Effector memory CD4-positive, alpha-beta T cell (primary cell): Measurements from ENCODE around the gene CCDC3.

ENCODE experiments used
- DNase-seq, 3 donors: peaks; one replicate each; pipeline ENCODE4 v3.0.0-alpha.2; 2020
- H3K27ac ChIP-seq: 2 replicates; pipeline ENCODE4 v1.7.0; 2013; ENCODE audit warnings: mild to moderate bottlenecking, low read length, moderate library complexity; ENCODE audit not compliant: insufficient read depth, poor library complexity, severe bottlenecking
- H3K27me3 ChIP-seq: replicated peaks from 2 replicates; pipeline ENCODE4 v1.7.0; 2013; ENCODE audit warnings: mild to moderate bottlenecking, low read length; ENCODE audit not compliant: insufficient read depth, control insufficient read depth, poor library complexity, severe bottlenecking
- H3K36me3 ChIP-seq: 2 replicates; pipeline ENCODE4 v1.7.0; 2013; ENCODE audit warnings: mild to moderate bottlenecking, low read length, moderate library complexity; ENCODE audit not compliant: control insufficient read depth, insufficient read depth
- H3K4me1 ChIP-seq: 2 replicates; pipeline ENCODE4 v1.7.0; 2013; ENCODE audit warnings: low read length, mild to moderate bottlenecking; ENCODE audit not compliant: control insufficient read depth, insufficient read depth, poor library complexity, severe bottlenecking
- H3K4me3 ChIP-seq: 2 replicates; pipeline ENCODE4 v1.7.0; 2013; ENCODE audit warnings: low read length, low read depth, mild to moderate bottlenecking; ENCODE audit not compliant: insufficient read depth, poor library complexity, severe bottlenecking
- H3K9me3 ChIP-seq: 2 replicates; pipeline ENCODE4 v1.7.0; 2013; ENCODE audit warnings: mild to moderate bottlenecking, low read length, moderate library complexity; ENCODE audit not compliant: control insufficient read depth
- total RNA-seq, 3 donors: gene quantifications; one replicate each; lab custom pipeline; 2026; lab: John Stamatoyannopoulos, UW

The CCDC3 gene
- total RNA-seq = 0 to 0.61 (median 0.17) reads per million in 3 donors

GRCh38 chr10:13001041-13001886 lies at the start of gene CCDC3:
Gene CCDC3 (minus strand): TSS chr10:13001713. CDS start chr10:13001570, 143 bp downstream.
- Histone ChIP-seq H3K27me3 (no peaks in the 10 kb centered on the region), H3K9me3 (no peaks in the 10 kb centered on the region), H3K4me1 (no peaks in the 10 kb centered on the region), H3K27ac (no peak within 1 kb of the TSS), H3K36me3 (no peaks in the 10 kb centered on the region), H3K4me3 (no peak within 1 kb of the TSS)
- no peak for DNase-seq

DNA sequence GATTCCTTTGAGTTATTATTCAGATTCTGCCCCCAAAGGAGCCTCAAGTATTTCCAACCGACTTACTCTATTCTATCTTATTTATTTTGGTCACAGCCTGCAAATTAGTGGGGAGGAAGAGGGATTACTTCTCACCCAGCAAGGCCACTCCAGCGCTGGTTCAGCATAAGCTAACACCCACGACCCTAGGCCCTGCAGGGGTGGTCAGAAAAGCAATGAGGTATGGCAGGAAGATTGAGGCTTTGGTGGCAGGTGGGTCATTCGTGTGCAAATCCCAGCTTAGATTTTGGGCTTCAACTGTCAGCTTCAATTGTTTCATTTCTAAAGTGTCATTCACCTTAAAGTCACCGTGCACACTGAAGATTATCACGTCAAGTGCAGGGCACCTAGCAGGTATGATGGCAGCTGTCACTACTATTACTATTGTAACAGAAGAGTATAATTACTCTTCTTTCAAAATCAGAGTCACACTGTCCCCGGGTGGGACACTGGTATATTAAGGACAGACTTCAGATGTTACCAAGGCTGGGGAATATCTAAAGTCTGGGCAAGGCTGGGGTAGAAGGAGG lies 49.7 kb upstream of the CCDC3 start:
- no peaks in the 10 kb centered on the region for H3K9me3 ChIP-seq
- no peaks in the 10 kb centered on the region for H3K36me3 ChIP-seq
- no peak overlapping the region for H3K27ac ChIP-seq
- H3K4me1 ChIP-seq = no peaks in the 10 kb centered on the region
- H3K27me3 ChIP-seq = no peaks in the 10 kb centered on the region
- no peak overlapping the region for H3K4me3 ChIP-seq
- DNase-seq = no peak

GRCh38 chr10:13049774-13050420 lies 48.4 kb upstream of the CCDC3 start:
- Histone ChIP-seq H3K9me3 (no peaks in the 10 kb centered on the region), H3K36me3 (no peaks in the 10 kb centered on the region), H3K4me1 (no peaks in the 10 kb centered on the region), H3K27ac (no peak overlapping the region), H3K27me3 (no peaks in the 10 kb centered on the region), H3K4me3 (no peak overlapping the region)
- DNase-seq = no peak

DNA sequence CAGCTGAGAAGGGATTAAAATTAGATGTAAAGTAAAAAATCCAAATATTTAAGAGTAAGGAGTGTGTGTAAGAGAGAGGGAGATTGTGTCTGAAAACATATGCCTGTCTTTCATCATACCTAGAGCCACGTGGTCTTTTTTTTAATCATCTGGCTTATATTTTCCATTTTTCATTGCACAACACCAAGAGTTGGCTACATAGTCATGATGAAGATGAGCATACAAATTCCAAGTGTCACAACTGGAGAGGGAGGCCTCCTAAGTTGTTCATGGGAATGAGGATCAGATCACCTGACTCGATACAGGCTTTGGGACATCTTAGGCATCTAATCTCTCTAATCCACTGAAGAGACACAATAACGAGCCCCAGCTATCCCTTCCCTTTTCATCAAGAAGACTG lies 47.2 kb upstream of the CCDC3 start:
- no peak for DNase-seq
- Histone ChIP-seq H3K36me3 (no peaks in the 10 kb centered on the region), H3K27me3 (no peaks in the 10 kb centered on the region), H3K27ac (no peak overlapping the region), H3K4me1 (no peaks in the 10 kb centered on the region), H3K9me3 (no peaks in the 10 kb centered on the region), H3K4me3 (no peak overlapping the region)

GRCh38 chr10:13047529-13048206 lies 46.2 kb upstream of the CCDC3 start:
- Histone ChIP-seq H3K4me1 (no peaks in the 10 kb centered on the region), H3K27me3 (no peaks in the 10 kb centered on the region), H3K27ac (no peak overlapping the region), H3K4me3 (no peak overlapping the region), H3K36me3 (no peaks in the 10 kb centered on the region), H3K9me3 (no peaks in the 10 kb centered on the region)
- DNase-seq = no peak

DNA sequence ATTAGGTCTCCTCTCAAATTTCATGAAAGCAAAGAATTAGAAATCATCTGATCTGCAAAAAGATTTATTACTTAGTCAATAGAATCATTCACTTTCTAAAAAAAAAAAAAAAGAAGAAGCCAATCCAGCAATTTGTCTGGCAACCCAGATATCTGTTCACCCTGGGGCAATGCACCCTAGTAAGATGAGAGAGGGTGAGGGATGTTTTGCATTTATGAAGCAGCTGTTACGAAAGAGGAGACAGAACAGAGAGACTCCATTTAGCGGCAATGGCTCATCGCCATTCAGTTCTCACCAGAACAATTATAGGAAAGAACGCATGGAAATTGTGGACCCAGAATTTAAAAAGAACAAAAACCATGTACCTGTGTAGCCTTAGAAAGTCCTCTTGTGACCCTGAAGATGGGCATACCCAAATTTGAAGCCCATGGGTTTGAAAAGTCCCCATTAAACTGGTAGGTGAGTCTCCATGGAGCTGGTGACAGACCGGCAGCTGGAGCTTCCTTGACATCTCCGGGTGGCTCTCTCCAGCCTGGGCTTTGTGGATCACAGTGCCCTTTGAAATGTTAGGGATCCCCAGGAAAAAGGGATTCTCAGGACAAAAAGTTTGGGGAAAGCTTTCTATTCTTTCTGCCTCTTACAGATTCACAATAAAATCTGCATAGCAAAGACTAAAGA lies 45.5 kb upstream of the CCDC3 start:
- no peak overlapping the region for H3K4me3 ChIP-seq

GRCh38 chr10:13043520-13043919 lies 42.0 kb upstream of the CCDC3 start:
- H3K36me3 ChIP-seq = no peaks in the 10 kb centered on the region
- no peaks in the 10 kb centered on the region for H3K4me1 ChIP-seq
- no peak overlapping the region for H3K27ac ChIP-seq
- no peaks in the 10 kb centered on the region for H3K9me3 ChIP-seq
- H3K4me3 ChIP-seq = no peak overlapping the region
- DNase-seq = no peak
- no peaks in the 10 kb centered on the region for H3K27me3 ChIP-seq

More for the DNA sequence above, 45.5 kb upstream of the CCDC3 start:
- Histone ChIP-seq H3K27ac (no peak overlapping the region), H3K27me3 (no peaks in the 10 kb centered on the region), H3K36me3 (no peaks in the 10 kb centered on the region), H3K9me3 (no peaks in the 10 kb centered on the region), H3K4me1 (no peaks in the 10 kb centered on the region)
- DNase-seq = no peak

GRCh38 chr10:13039761-13040160 lies 38.2 kb upstream of the CCDC3 start:
- H3K4me1 ChIP-seq = no peaks in the 10 kb centered on the region
- H3K36me3 ChIP-seq = no peaks in the 10 kb centered on the region
- H3K27ac ChIP-seq = no peak overlapping the region
- no peaks in the 10 kb centered on the region for H3K9me3 ChIP-seq
- no peaks in the 10 kb centered on the region for H3K27me3 ChIP-seq
- no peak overlapping the region for H3K4me3 ChIP-seq
- DNase-seq = no peak

GRCh38 chr10:13038391-13038790 lies 36.9 kb upstream of the CCDC3 start:
- Histone ChIP-seq H3K9me3 (no peaks in the 10 kb centered on the region), H3K4me3 (no peak overlapping the region), H3K27ac (no peak overlapping the region), H3K4me1 (no peaks in the 10 kb centered on the region), H3K36me3 (no peaks in the 10 kb centered on the region), H3K27me3 (no peaks in the 10 kb centered on the region)
- DNase-seq = no peak
